Liver (tissue), 9 donors: Measurements from ENCODE around the gene SLC18A3. TPM values are rescaled to one million over a fixed set of nuclear protein-coding genes. Genes with fewer than 3 reads are reported as not detected.

Source experiments
- DNase-seq: peaks from one replicate; pipeline ENCODE4 v3.0.0-alpha.2; 2017; ENCODE audit warnings: low spot score
- H3K27ac ChIP-seq, 2 donors: one replicate each; pipeline ENCODE4 v1.7.0; 2013; ENCODE audit warnings: inconsistent platforms in 2 of 2, low read length in 2 of 2, control low read depth in 1 of 2, low read depth in 1 of 2, mild to moderate bottlenecking in 1 of 2
- H3K27me3 ChIP-seq, 4 donors: one replicate each; pipeline versions ENCODE4 v1.6.1 to v1.7.0; 2013; ENCODE audit warnings: low read length in 3 of 4, inconsistent platforms in 1 of 4, mild to moderate bottlenecking in 1 of 4, moderate library complexity in 1 of 4; ENCODE audit not compliant: control insufficient read depth in 4 of 4, insufficient read depth in 4 of 4
- H3K36me3 ChIP-seq, 4 donors: one replicate each; pipeline versions ENCODE4 v1.6.1 to v1.7.0; 2013; ENCODE audit warnings: low read length in 3 of 4, mild to moderate bottlenecking in 3 of 4, low read depth in 1 of 4, moderate library complexity in 1 of 4; ENCODE audit not compliant: control insufficient read depth in 4 of 4, insufficient read depth in 3 of 4
- H3K4me1 ChIP-seq, 4 donors: one replicate each; pipeline versions ENCODE4 v1.6.1 to v1.7.0; 2013; ENCODE audit warnings: low read length in 3 of 4, mild to moderate bottlenecking in 3 of 4, moderate library complexity in 1 of 4; ENCODE audit not compliant: control insufficient read depth in 4 of 4, insufficient read depth in 4 of 4
- H3K4me3 ChIP-seq, 3 donors: one replicate each; pipeline versions ENCODE4 v1.6.1 to v1.7.0; 2013; ENCODE audit warnings: low read length in 3 of 3, control low read depth in 1 of 3, low read depth in 1 of 3, mild to moderate bottlenecking in 1 of 3
- H3K9ac ChIP-seq, 2 donors: one replicate each; pipeline ENCODE4 v1.7.0; 2013; ENCODE audit warnings: low read length in 2 of 2, mild to moderate bottlenecking in 2 of 2, moderate library complexity in 2 of 2, control low read depth in 1 of 2, low read depth in 1 of 2
- H3K9me3 ChIP-seq, 4 donors: one replicate each; pipeline versions ENCODE4 v1.6.1 to v1.7.0; 2013; ENCODE audit warnings: low read length in 3 of 4; ENCODE audit not compliant: control insufficient read depth in 4 of 4
- CTCF ChIP-seq: fragments of 150-350 bp; IDR thresholded peaks from 2 replicates; pipeline ENCODE4 v1.5.1; 2017; ENCODE audit warnings: improper control_type of control experiment, low read depth, low read length; ENCODE audit not compliant: missing input control
- FOXA1 ChIP-seq: IDR thresholded peaks from 2 replicates; pipeline ENCODE4 v1.6.1; 2016; ENCODE audit warnings: antibody characterized with exemption
- FOXA2 ChIP-seq: IDR thresholded peaks from 2 replicates; pipeline ENCODE4 v1.6.1; 2016; ENCODE audit warnings: antibody characterized with exemption
- HNF4A ChIP-seq, 2 donors: conservative IDR thresholded peaks; 2 replicates each; pipeline ENCODE4 v1.6.1; 2016; ENCODE audit warnings: antibody characterized with exemption in 2 of 2, mild to moderate bottlenecking in 2 of 2
- HNF4G ChIP-seq: IDR thresholded peaks from 2 replicates; pipeline ENCODE4 v1.6.1; 2016; ENCODE audit warnings: antibody characterized with exemption
- JUND ChIP-seq, 2 donors: IDR thresholded peaks; 2 replicates each; pipeline ENCODE4 v1.6.1; 2016; ENCODE audit warnings: antibody characterized with exemption in 2 of 2
- NR2F2 ChIP-seq: IDR thresholded peaks from 2 replicates; pipeline ENCODE4 v1.6.1; 2016; ENCODE audit warnings: antibody characterized with exemption
- RAD21 ChIP-seq, 2 donors: IDR thresholded peaks; 2 replicates each; pipeline ENCODE4 v1.6.1; 2016; ENCODE audit warnings: antibody characterized with exemption in 2 of 2, mild to moderate bottlenecking in 2 of 2
- SP1 ChIP-seq: IDR thresholded peaks from 2 replicates; pipeline ENCODE4 v1.6.1; 2018; ENCODE audit warnings: antibody characterized with exemption, mild to moderate bottlenecking
- YY1 ChIP-seq: IDR thresholded peaks from 2 replicates; pipeline ENCODE4 v1.6.1; 2016; ENCODE audit warnings: antibody characterized with exemption, mild to moderate bottlenecking
- WGBS: extraction: QIAGEN DNeasy Blood & Tissue Kit; methylation state at CpG from one replicate; pipeline ENCODE4 v1.1.7; 2013; 5-methylcytosine and 5-hydroxymethylcytosine counted together
- polyA plus RNA-seq, 2 donors: library from polyadenylated mRNA; stranded (reverse) in 1 of 2; unstranded in 1 of 2; fragments of 200-250 nt in 1 of 2; fragments of >200 nt in 1 of 2; fragmentation: Nextera tagmentation in 1 of 2; extraction: Ambion mirVana in 1 of 2; gene quantifications; one replicate each; pipeline versions ENCODE4 v1.2.1 to v1.2.3, GENCODE V29; 2013 to 2015
- total RNA-seq, 2 donors: library from RNA; depleted of rRNA; stranded (reverse); fragments of >200 nt; gene quantifications; one replicate each; pipeline ENCODE4 v1.2.3, GENCODE V29; 2014
- TF ChIP-seq, protein P1 (sequence below): IDR thresholded peaks from 2 replicates; pipeline ENCODE4 v1.6.1; 2016; ENCODE audit warnings: antibody characterized with exemption
- TF ChIP-seq, protein P2 (sequence below): IDR thresholded peaks from 2 replicates; pipeline ENCODE4 v1.6.1; 2016; ENCODE audit warnings: antibody characterized with exemption, mild to moderate bottlenecking
- donor health status: healthy.
- donor health status: healthy.
- donor health status: healthy.
- donor health status: healthy.
- donor health status: healthy.

Gene SLC18A3
- total and polyA plus RNA-seq, 4 donors = not detected

DNA sequence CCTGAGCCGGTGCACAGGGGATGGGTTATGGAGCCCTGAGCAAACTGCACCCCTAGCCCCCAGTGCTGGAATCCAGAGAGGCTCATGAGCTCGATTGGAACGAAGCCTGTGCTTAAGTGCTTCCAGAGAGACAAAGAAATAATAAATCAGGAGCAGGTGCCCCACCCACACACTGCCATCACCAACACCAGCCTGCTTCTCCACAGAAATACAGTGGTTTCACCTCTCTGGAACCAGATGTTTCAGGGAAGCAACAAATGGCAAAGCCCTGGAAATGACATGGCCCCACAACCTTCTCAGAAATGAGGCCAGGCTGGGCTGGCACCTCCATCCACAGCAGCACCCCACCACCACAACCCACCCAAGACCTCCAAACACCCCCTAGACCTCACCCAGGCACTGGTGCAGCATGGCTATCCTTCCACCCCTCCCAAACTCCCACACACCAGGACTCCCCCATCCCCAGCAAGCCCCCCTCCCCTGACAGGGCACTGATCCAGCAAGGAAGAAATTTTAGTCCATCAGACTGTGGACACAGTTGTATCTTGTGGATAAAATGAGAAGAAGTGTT is 4.1 kb upstream of the SLC18A3 start:
- no peaks in the 10 kb centered on the region for H3K36me3 ChIP-seq
- no peaks in the 10 kb centered on the region for H3K9me3 ChIP-seq
- H3K4me1 ChIP-seq = peaks cover 0 to 10% (median 7%) of the 10 kb centered on the region in 4 donors
- WGBS = 53% methylated on average over 3 of the region's 3 CpGs
- peak; percentile 13 for DNase-seq
- H3K4me3 ChIP-seq = no peak overlapping the region
- H3K27ac ChIP-seq = no peak overlapping the region
- peaks cover 0 to 25% (median 8%) of the 10 kb centered on the region in 4 donors for H3K27me3 ChIP-seq
- no peak for TF ChIP-seq RAD21 (IDR thresholded peaks at IDR 0.05)
- TF ChIP-seq, protein P1, sequence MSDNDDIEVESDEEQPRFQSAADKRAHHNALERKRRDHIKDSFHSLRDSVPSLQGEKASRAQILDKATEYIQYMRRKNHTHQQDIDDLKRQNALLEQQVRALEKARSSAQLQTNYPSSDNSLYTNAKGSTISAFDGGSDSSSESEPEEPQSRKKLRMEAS = no peak
- TF ChIP-seq NR2F2 = no peak
- TF ChIP-seq FOXA1 = no peak
- no peak for TF ChIP-seq CTCF
- TF ChIP-seq JUND (IDR thresholded peaks at IDR 0.05) = no peak
- no peak for TF ChIP-seq FOXA2
- no peak for TF ChIP-seq SP1
- TF ChIP-seq, protein P2, sequence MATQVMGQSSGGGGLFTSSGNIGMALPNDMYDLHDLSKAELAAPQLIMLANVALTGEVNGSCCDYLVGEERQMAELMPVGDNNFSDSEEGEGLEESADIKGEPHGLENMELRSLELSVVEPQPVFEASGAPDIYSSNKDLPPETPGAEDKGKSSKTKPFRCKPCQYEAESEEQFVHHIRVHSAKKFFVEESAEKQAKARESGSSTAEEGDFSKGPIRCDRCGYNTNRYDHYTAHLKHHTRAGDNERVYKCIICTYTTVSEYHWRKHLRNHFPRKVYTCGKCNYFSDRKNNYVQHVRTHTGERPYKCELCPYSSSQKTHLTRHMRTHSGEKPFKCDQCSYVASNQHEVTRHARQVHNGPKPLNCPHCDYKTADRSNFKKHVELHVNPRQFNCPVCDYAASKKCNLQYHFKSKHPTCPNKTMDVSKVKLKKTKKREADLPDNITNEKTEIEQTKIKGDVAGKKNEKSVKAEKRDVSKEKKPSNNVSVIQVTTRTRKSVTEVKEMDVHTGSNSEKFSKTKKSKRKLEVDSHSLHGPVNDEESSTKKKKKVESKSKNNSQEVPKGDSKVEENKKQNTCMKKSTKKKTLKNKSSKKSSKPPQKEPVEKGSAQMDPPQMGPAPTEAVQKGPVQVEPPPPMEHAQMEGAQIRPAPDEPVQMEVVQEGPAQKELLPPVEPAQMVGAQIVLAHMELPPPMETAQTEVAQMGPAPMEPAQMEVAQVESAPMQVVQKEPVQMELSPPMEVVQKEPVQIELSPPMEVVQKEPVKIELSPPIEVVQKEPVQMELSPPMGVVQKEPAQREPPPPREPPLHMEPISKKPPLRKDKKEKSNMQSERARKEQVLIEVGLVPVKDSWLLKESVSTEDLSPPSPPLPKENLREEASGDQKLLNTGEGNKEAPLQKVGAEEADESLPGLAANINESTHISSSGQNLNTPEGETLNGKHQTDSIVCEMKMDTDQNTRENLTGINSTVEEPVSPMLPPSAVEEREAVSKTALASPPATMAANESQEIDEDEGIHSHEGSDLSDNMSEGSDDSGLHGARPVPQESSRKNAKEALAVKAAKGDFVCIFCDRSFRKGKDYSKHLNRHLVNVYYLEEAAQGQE = no peak
- H3K9ac ChIP-seq = no peak overlapping the region

- H3K27me3 ChIP-seq = peaks cover 4 to 22% (median 13%) of the 10 kb centered on the region in 4 donors
- no peaks in the 10 kb centered on the region for H3K36me3 ChIP-seq
- no peak overlapping the region for H3K9ac ChIP-seq
- TF ChIP-seq YY1 (no peak), HNF4A (conservative IDR thresholded peaks at IDR 0.05) (no peak), HNF4G (no peak), JUND (IDR thresholded peaks at IDR 0.05) (no peak), CTCF (no peak), SP1 (no peak)
- TF ChIP-seq, protein P2 = peak; percentile 99
- DNase-seq = peak; percentile 75
- H3K4me3 ChIP-seq = no peak overlapping the region
- WGBS = 2% methylated on average over 22 of the region's 22 CpGs
- H3K9me3 ChIP-seq = no peaks in the 10 kb centered on the region
- no peak overlapping the region for H3K27ac ChIP-seq
- peaks cover 0 to 14% (median 7%) of the 10 kb centered on the region in 4 donors for H3K4me1 ChIP-seq
Observed at GRCh38 chr10:49606981-49607535, 3.1 kb upstream of the SLC18A3 start.
